Rectal smooth muscle tissue (tissue), 1 donor: Measurements from ENCODE around the gene TOPORS.
A peak's percentile ranks its signal among the peaks of the same experiment; 100 is the strongest.
"Not testable (repeated sequence)": the region's sequence is repeated elsewhere in the genome, so short reads cannot be mapped to it uniquely, and the experiment has no call there.

Source experiments
- H3K27ac ChIP-seq: one replicate; pipeline ENCODE4 v1.7.0; 2013; ENCODE audit warnings: low read depth, low read length, inconsistent platforms
- H3K27me3 ChIP-seq: one replicate; pipeline ENCODE4 v1.7.0; 2013; ENCODE audit warnings: low read length; ENCODE audit not compliant: control insufficient read depth, insufficient read depth
- H3K36me3 ChIP-seq: one replicate; pipeline ENCODE4 v1.7.0; 2013; ENCODE audit warnings: low read length; ENCODE audit not compliant: control insufficient read depth, insufficient read depth
- H3K4me1 ChIP-seq: one replicate; pipeline ENCODE4 v1.7.0; 2013; ENCODE audit warnings: low read length; ENCODE audit not compliant: control insufficient read depth, insufficient read depth
- H3K4me3 ChIP-seq: one replicate; pipeline ENCODE4 v1.7.0; 2013; ENCODE audit warnings: low read length
- H3K9ac ChIP-seq: one replicate; pipeline ENCODE4 v1.7.0; 2013; ENCODE audit warnings: low read length

The TOPORS gene

GRCh38 chr9:32552172-32552872 is at the start of gene TOPORS, which contains the start of gene SMIM27:
TOPORS (minus strand) TSS chr9:32552586; CDS start chr9:32552436, 150 bp downstream.
SMIM27 (plus strand) TSS chr9:32552327; CDS start chr9:32552435, 108 bp downstream.
- H3K27ac ChIP-seq: peak within 1 kb of the TSS; percentile 98

DNA sequence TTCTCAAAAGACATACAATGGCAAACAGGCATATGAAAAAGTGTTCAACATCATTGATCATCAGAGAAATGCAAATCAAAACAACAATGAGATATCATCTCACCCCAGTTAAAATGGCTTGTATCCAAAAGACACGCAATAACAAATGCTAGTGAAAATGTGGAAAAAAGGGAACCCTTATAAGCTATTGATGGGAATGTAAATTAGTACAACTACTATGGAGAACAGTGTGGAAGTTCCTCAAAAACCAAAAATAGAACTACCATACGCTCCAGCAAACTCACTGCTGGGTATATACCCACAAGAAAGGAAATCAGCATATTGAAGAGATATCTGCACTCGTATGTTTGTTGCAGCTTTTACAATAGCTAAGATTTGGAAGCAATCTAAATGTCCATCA is 46.6 kb upstream of the TOPORS start:
- H3K4me1 ChIP-seq, H3K4me3 ChIP-seq, H3K27me3 ChIP-seq, H3K36me3 ChIP-seq, H3K9ac ChIP-seq, H3K27ac ChIP-seq: not testable (repeated sequence)

More at GRCh38 chr9:32552172-32552872, at the start of gene TOPORS, which contains the start of gene SMIM27:
- peak within 1 kb of the TSS; percentile 96 for H3K4me3 ChIP-seq
- H3K9ac ChIP-seq: peak within 1 kb of the TSS; percentile 90
- no peaks in the 10 kb centered on the region for H3K27me3 ChIP-seq
- H3K36me3 ChIP-seq: no peaks in the 10 kb centered on the region
- peaks cover 5% of the 10 kb centered on the region for H3K4me1 ChIP-seq

DNA sequence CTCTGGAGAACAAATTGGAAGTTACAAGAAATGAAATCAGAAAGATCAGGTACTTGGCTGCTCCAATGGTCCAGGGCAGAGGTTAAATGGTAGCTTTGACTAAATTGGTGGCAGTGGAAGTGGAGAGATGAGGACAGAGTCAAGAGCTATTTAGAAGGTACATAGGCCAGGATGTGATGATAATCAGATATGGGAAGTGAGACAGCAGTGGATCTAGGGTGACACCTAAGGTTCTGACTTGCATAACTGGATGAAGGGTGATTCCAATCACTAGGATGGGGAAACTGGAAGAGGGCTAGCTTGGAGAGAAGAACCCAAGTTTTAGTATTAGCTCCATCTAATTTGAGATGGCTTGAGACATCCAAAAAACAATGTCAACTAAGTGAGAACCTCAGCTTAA is 44.5 kb upstream of the TOPORS start:
- H3K27me3 ChIP-seq: no peaks in the 10 kb centered on the region
- H3K9ac ChIP-seq: no peak overlapping the region
- H3K4me3 ChIP-seq: no peak overlapping the region
- no peaks in the 10 kb centered on the region for H3K36me3 ChIP-seq
- H3K4me1 ChIP-seq: no peaks in the 10 kb centered on the region
- H3K27ac ChIP-seq: no peak overlapping the region

- H3K4me3 ChIP-seq: no peak overlapping the region
- H3K27ac ChIP-seq: no peak overlapping the region
- no peaks in the 10 kb centered on the region for H3K4me1 ChIP-seq
- H3K27me3 ChIP-seq: no peaks in the 10 kb centered on the region
- no peak overlapping the region for H3K9ac ChIP-seq
- H3K36me3 ChIP-seq: no peaks in the 10 kb centered on the region
These were observed 43.9 kb upstream of the TOPORS start for GRCh38 chr9:32596096-32596865.

- Histone ChIP-seq H3K36me3 (no peaks in the 10 kb centered on the region), H3K4me3 (no peak overlapping the region), H3K27me3 (no peaks in the 10 kb centered on the region), H3K9ac (no peak overlapping the region), H3K27ac (no peak overlapping the region), H3K4me1 (no peaks in the 10 kb centered on the region)
These were observed 38.5 kb upstream of the TOPORS start for GRCh38 chr9:32590898-32591297.

DNA sequence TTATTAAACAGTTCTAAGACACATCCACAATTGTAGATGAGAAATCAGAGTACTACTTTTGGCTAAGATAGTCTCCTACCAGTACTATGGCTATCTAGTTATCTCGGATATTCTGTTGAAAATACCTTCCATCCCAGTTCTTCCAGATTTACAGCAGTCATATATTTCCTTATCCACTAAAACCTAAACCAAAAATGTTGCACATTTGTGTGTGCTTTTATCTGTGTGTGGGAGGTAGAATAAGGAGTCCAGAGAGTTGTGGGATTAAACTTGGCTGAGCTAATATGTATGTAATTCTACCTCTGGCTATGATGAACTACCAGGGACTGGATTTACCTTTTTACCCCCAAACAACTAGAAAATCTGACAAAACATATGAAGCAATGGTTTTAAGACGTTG is 38.1 kb upstream of the TOPORS start:
- H3K36me3 ChIP-seq: no peaks in the 10 kb centered on the region
- no peaks in the 10 kb centered on the region for H3K4me1 ChIP-seq
- H3K4me3 ChIP-seq: no peak overlapping the region
- no peaks in the 10 kb centered on the region for H3K27me3 ChIP-seq
- no peak overlapping the region for H3K9ac ChIP-seq
- no peak overlapping the region for H3K27ac ChIP-seq

DNA sequence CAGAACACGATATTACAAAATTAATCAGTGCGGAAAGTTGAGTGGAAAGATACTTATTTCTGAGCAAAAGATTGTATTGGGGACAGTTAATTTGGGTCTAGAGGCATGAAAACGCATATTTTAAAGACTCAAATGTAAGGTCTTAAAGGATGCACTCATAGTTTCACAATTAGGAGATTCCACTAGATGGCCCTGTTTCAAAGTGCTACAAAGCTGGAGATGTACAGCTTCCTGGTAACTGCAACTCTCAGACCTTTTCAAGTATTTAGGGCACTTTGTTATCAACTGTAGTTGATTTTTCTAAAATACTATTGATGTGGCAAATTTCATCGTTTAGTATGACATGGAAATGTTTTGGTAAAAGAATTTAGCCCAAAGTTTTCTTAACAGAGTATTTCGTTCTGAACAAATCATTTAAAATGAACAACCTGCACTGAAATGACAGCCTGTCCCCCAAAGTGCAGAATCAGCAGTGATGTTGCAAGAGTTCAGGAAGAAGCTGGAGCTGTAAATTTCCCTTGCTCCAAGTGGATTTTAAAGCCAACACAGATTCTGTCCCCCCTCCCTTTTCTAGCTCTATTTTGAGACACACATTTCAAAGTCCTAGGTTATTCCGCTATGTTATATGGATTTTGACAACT is 36.8 kb upstream of the TOPORS start:
- H3K9ac ChIP-seq: no peak overlapping the region
- no peak overlapping the region for H3K4me3 ChIP-seq
- no peaks in the 10 kb centered on the region for H3K27me3 ChIP-seq
- no peak overlapping the region for H3K27ac ChIP-seq
- H3K36me3 ChIP-seq: no peaks in the 10 kb centered on the region
- H3K4me1 ChIP-seq: no peaks in the 10 kb centered on the region

- Histone ChIP-seq H3K27ac (no peak overlapping the region), H3K4me3 (no peak overlapping the region), H3K27me3 (no peaks in the 10 kb centered on the region)
These were observed 35.5 kb upstream of the TOPORS start for GRCh38 chr9:32587901-32588300.

GRCh38 chr9:32584784-32585183 is 32.4 kb upstream of the TOPORS start:
- Histone ChIP-seq H3K27me3 (no peaks in the 10 kb centered on the region), H3K36me3 (no peaks in the 10 kb centered on the region), H3K27ac (no peak overlapping the region), H3K4me3 (no peak overlapping the region), H3K4me1 (no peaks in the 10 kb centered on the region), H3K9ac (no peak overlapping the region)

More at GRCh38 chr9:32587901-32588300, 35.5 kb upstream of the TOPORS start:
- H3K9ac ChIP-seq: no peak overlapping the region
- no peaks in the 10 kb centered on the region for H3K4me1 ChIP-seq
- H3K36me3 ChIP-seq: no peaks in the 10 kb centered on the region

- H3K9ac ChIP-seq: no peak overlapping the region
- no peaks in the 10 kb centered on the region for H3K4me1 ChIP-seq
- H3K36me3 ChIP-seq: no peaks in the 10 kb centered on the region
- no peak overlapping the region for H3K4me3 ChIP-seq
- H3K27ac ChIP-seq: no peak overlapping the region
- no peaks in the 10 kb centered on the region for H3K27me3 ChIP-seq
These were observed 29.2 kb upstream of the TOPORS start for GRCh38 chr9:32581512-32582143.

DNA sequence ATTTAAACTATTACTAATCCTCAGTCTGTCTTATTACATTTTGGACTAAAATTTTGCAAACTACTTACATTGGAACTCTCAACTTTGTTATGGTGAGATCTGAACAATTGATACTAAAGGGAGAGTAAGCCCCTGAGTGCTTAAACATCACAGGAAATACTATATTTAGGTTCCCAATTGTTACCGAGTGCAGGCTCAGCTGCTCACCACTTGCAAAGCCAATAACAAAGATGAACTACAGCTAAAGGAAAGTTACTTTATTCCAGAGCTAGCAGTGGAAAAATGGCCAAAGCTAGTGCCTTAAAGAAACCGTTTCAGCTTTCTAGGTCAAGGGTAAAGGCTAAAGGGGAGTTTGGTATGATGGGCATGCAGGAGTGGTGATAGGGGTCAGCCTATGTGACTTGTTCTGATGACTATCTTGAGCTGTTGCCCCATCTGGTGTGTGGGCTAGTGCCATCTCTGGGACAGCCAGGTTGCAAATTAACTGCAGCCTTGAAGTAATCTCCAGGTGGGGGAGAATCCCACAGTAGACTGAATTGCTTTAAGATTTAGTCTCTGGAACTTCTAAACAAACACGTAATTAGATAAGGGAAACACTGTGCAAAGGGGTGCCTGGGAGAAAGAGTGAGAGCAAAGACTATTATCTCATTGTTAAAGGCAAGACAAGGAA is 28.4 kb upstream of the TOPORS start:
- Histone ChIP-seq H3K4me1 (no peaks in the 10 kb centered on the region), H3K27me3 (no peaks in the 10 kb centered on the region), H3K9ac (no peak overlapping the region), H3K4me3 (no peak overlapping the region), H3K27ac (no peak overlapping the region), H3K36me3 (no peaks in the 10 kb centered on the region)
